PC-9 (cell line): ENCODE results near the gene ERAP2. TPM values are rescaled to one million over a fixed set of nuclear protein-coding genes. Genes with fewer than 3 reads are reported as not detected.

ENCODE experiments used
- BruUV-seq: library from RNA; stranded (reverse); fragments of 400-500 nt; replicated peaks from 2 replicates; lab custom pipeline; 2021; lab: Mats Ljungman, UMichigan
- CTCF ChIA-PET: fragments of 300-600 bp; sonication (Branson Sonifier 250); formaldehyde crosslinking; loops from one replicate; lab custom pipeline; 2022; ENCODE audit warnings: antibody characterized with exemption; lab: Charles Lee
- POLR2A ChIA-PET: fragments of 300-600 bp; sonication (Branson Sonifier 250); formaldehyde crosslinking; loops from one replicate; lab custom pipeline; 2022; ENCODE audit warnings: antibody characterized with exemption; ENCODE audit not compliant: unreplicated experiment; lab: Charles Lee
- DNase-seq, 2 experiments: peaks; one replicate each; pipeline versions ENCODE4 v3.0.0 to v3.0.0-alpha.2; 2015 to 2022; ENCODE audit warnings: mixed read lengths in 1 of 2
- H2AFZ ChIP-seq: fragments of 200-600 bp; sonication (generic); 2 replicates; pipeline ENCODE4 v1.8.1; 2017; ENCODE audit warnings: antibody characterized with exemption
- H3F3A ChIP-seq: fragments of 200-600 bp; sonication (generic); 2 replicates; pipeline ENCODE4 v1.8.1; 2017; ENCODE audit warnings: antibody characterized with exemption, mild to moderate bottlenecking, low read depth; ENCODE audit not compliant: insufficient read depth
- H3K27ac ChIP-seq: fragments of 200-600 bp; sonication (generic); 2 replicates; pipeline ENCODE4 v1.6.1; 2016; ENCODE audit warnings: mixed run types
- H3K27me3 ChIP-seq: fragments of 200-600 bp; sonication (generic); 2 replicates; pipeline ENCODE4 v1.6.1; 2016; ENCODE audit warnings: low read depth, mixed run types; ENCODE audit not compliant: insufficient read depth
- H3K36me3 ChIP-seq: fragments of 200-600 bp; sonication (generic); 2 replicates; pipeline ENCODE4 v1.6.1; 2016; ENCODE audit warnings: low read depth, mixed run types
- H3K4me1 ChIP-seq: fragments of 200-600 bp; sonication (generic); replicated peaks from 2 replicates; pipeline ENCODE4 v1.6.1; 2016; ENCODE audit warnings: mixed run types; ENCODE audit not compliant: insufficient read depth
- H3K4me2 ChIP-seq: fragments of 200-600 bp; sonication (generic); 2 replicates; pipeline ENCODE4 v1.6.1; 2017; ENCODE audit warnings: mixed run types
- H3K4me3 ChIP-seq: fragments of 200-600 bp; sonication (generic); 2 replicates; pipeline ENCODE4 v1.6.1; 2016; ENCODE audit warnings: mixed run types
- H3K79me2 ChIP-seq: fragments of 200-600 bp; sonication (generic); 2 replicates; pipeline ENCODE4 v1.6.1; 2017; ENCODE audit warnings: low read depth, mixed run types
- H3K9me2 ChIP-seq: fragments of 200-600 bp; sonication (generic); 2 replicates; pipeline ENCODE4 v1.8.1; 2017; ENCODE audit warnings: mild to moderate bottlenecking; ENCODE audit not compliant: insufficient read depth
- H3K9me3 ChIP-seq: fragments of 200-600 bp; sonication (generic); 2 replicates; pipeline ENCODE4 v1.8.1; 2016; ENCODE audit warnings: low read depth; ENCODE audit not compliant: insufficient read depth
- H4K20me1 ChIP-seq: fragments of 200-600 bp; sonication (generic); 2 replicates; pipeline ENCODE4 v1.8.1; 2017; ENCODE audit not compliant: insufficient read depth
- EZH2 ChIP-seq: fragments of 200-600 bp; sonication (generic); IDR thresholded peaks from 2 replicates; pipeline ENCODE4 v1.8.0; 2017; ENCODE audit warnings: antibody characterized with exemption, low read depth
- intact Hi-C: fragments of 100-400 bp; cut with micrococcal nuclease; formaldehyde crosslinking; loops from one replicate; pipeline ENCODE4 v1.10.0; 2022; ENCODE audit not compliant: unreplicated experiment
- total RNA-seq: library from RNA; stranded (reverse); gene quantifications from 2 replicates; pipeline ENCODE4 v1.2.3, GENCODE V29; 2021
- TF ChIP-seq, protein P1 (sequence below): fragments of 200-600 bp; sonication (generic); conservative IDR thresholded peaks from 2 replicates; pipeline ENCODE4 v1.6.1; 2017; ENCODE audit warnings: mixed run types, antibody characterized with exemption, mild to moderate bottlenecking, moderate library complexity

The ERAP2 gene
- total RNA-seq, 1 experiment from 2014 or later: 48.2 TPM

- Histone ChIP-seq H3K9me3 (no peaks in the 10 kb centered on the region), H4K20me1 (no peaks in the 10 kb centered on the region), H3K79me2 (no peaks in the 10 kb centered on the region), H3K27ac (no peak overlapping the region), H3K4me3 (no peak overlapping the region), H3K27me3 (no peaks in the 10 kb centered on the region), H3K36me3 (no peaks in the 10 kb centered on the region), H3F3A (no peaks in the 10 kb centered on the region; the same call in 1 of the 2 replicates), H2AFZ (no peak overlapping the region), H3K4me1 (no peaks in the 10 kb centered on the region), H3K9me2 (no peaks in the 10 kb centered on the region), H3K4me2 (no peak overlapping the region)
- intact Hi-C loops: no loop called here
- no TSS peak for BruUV-seq
- TF ChIP-seq, protein P1, sequence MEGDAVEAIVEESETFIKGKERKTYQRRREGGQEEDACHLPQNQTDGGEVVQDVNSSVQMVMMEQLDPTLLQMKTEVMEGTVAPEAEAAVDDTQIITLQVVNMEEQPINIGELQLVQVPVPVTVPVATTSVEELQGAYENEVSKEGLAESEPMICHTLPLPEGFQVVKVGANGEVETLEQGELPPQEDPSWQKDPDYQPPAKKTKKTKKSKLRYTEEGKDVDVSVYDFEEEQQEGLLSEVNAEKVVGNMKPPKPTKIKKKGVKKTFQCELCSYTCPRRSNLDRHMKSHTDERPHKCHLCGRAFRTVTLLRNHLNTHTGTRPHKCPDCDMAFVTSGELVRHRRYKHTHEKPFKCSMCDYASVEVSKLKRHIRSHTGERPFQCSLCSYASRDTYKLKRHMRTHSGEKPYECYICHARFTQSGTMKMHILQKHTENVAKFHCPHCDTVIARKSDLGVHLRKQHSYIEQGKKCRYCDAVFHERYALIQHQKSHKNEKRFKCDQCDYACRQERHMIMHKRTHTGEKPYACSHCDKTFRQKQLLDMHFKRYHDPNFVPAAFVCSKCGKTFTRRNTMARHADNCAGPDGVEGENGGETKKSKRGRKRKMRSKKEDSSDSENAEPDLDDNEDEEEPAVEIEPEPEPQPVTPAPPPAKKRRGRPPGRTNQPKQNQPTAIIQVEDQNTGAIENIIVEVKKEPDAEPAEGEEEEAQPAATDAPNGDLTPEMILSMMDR: no peak
- TF ChIP-seq EZH2: no peak
- POLR2A ChIA-PET: no interaction called here
- no peak for DNase-seq
- CTCF ChIA-PET: no interaction called here
These were observed 43.5 kb downstream of the ERAP2 start for GRCh38 chr5:96919754-96920197.

- POLR2A ChIA-PET: no interaction called here
- no peak overlapping the region for H3K27ac ChIP-seq
These were observed 44.5 kb downstream of the ERAP2 start for GRCh38 chr5:96920744-96921355.

GRCh38 chr5:96922499-96923244 lies 46.4 kb downstream of the ERAP2 start:
- H3K4me3 ChIP-seq: no peak overlapping the region
- H3K27ac ChIP-seq: no peak overlapping the region
- no peaks in the 10 kb centered on the region for H3K36me3 ChIP-seq
- no TSS peak for BruUV-seq
- H3K4me2 ChIP-seq: no peak overlapping the region
- H3K27me3 ChIP-seq: no peaks in the 10 kb centered on the region
- POLR2A ChIA-PET: no interaction called here
- H4K20me1 ChIP-seq: no peaks in the 10 kb centered on the region
- H3K79me2 ChIP-seq: no peaks in the 10 kb centered on the region
- no peaks in the 10 kb centered on the region for H3K9me3 ChIP-seq
- H3F3A ChIP-seq: no peaks in the 10 kb centered on the region; the same call in 1 of the 2 replicates
- CTCF ChIA-PET: no interaction called here
- no peak for DNase-seq
- no peak overlapping the region for H2AFZ ChIP-seq
- H3K9me2 ChIP-seq: no peaks in the 10 kb centered on the region
- TF ChIP-seq EZH2: no peak
- TF ChIP-seq, protein P1: no peak
- no peaks in the 10 kb centered on the region for H3K4me1 ChIP-seq
- intact Hi-C loops: no loop called here

More at GRCh38 chr5:96920744-96921355, 44.5 kb downstream of the ERAP2 start:
- TF ChIP-seq EZH2: no peak
- TF ChIP-seq, protein P1: no peak
- H3K4me1 ChIP-seq: no peaks in the 10 kb centered on the region
- no TSS peak for BruUV-seq
- no peaks in the 10 kb centered on the region for H4K20me1 ChIP-seq
- H3K79me2 ChIP-seq: no peaks in the 10 kb centered on the region
- no peaks in the 10 kb centered on the region for H3K9me3 ChIP-seq
- intact Hi-C loops: no loop called here
- no peaks in the 10 kb centered on the region for H3K36me3 ChIP-seq
- H3K4me3 ChIP-seq: no peak overlapping the region
- H3F3A ChIP-seq: no peaks in the 10 kb centered on the region; the same call in 1 of the 2 replicates
- CTCF ChIA-PET: no interaction called here
- DNase-seq: no peak
- H3K4me2 ChIP-seq: no peak overlapping the region
- H3K27me3 ChIP-seq: no peaks in the 10 kb centered on the region
- no peaks in the 10 kb centered on the region for H3K9me2 ChIP-seq
- H2AFZ ChIP-seq: no peak overlapping the region
